Omental fat pad (tissue), 4 donors: Measurements from ENCODE around the gene AKAP13. TPM values are rescaled to one million over a fixed set of nuclear protein-coding genes. Genes with fewer than 3 reads are reported as not detected.

ENCODE experiments used
- ATAC-seq: fragments of 150-250 bp; one replicate; pipeline ENCODE4 v1.9.1; 2016; ENCODE audit warnings: mild to moderate bottlenecking, moderate library complexity; ENCODE audit not compliant: low FRiP score
- DNase-seq: peaks from one replicate; pipeline ENCODE4 v3.0.0-alpha.2; 2019; ENCODE audit warnings: low spot score
- total RNA-seq, 4 donors: library from RNA; depleted of rRNA; stranded (reverse); fragments of >200 nt; gene quantifications; one replicate each; pipeline ENCODE4 v1.1.0, GENCODE V29; 2016
- TF ChIP-seq, protein P1 (sequence below), 3 donors: fragments of 450-650 bp; IDR thresholded peaks; one replicate each; pipeline ENCODE4 v1.5.1; 2016 to 2017; ENCODE audit warnings: antibody characterized with exemption in 3 of 3, mild to moderate bottlenecking in 3 of 3, moderate library complexity in 2 of 3

The AKAP13 gene
- total RNA-seq, 4 donors from 2014 or later: 162 to 301 (median 216) TPM

DNA sequence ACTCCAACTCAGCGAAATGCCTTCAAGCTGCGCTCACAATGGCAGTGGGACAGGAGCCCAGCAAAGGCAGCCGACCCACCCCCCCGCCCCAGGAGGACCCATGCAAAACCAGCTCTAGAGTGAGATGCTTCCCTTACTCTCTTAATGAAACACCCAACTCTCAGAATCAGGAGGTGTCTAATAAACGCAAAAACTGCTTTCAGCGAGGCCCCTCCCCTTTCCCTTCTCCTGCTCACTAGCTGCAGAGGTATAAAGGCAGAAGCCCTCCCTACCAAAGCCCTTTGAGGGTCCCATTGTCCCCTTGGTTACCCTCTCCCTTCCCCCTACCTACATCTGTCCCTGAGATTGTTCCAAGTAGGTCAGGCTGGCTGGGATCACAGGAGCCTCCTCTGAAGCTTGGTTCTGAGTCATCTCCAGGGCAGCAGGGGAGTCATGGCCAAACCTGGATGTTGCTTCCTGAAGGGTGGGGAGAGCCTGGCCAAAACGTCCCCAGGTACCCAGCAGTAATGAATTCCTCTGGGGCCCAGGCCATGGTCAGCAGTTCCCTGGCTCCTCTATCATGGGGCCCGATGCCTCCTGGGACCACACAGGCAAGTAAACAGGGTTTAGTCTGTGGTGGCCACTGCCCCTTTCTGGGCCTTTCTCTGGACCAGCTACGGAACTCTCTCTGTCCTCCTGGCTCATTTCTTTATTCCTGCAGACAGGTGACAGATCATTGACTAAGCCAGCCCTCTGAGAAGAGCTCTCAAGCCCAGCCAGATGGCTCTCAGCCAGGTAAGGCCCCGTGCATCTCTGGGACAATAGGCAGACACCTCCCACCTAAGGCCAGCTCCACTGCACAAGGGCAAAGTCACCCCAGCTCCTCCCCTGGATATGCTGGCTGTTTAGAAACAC lies 405.7 kb downstream of the AKAP13 start:
- ATAC-seq (peak; percentile 77), DNase-seq (no peak)
- TF ChIP-seq, protein P1, sequence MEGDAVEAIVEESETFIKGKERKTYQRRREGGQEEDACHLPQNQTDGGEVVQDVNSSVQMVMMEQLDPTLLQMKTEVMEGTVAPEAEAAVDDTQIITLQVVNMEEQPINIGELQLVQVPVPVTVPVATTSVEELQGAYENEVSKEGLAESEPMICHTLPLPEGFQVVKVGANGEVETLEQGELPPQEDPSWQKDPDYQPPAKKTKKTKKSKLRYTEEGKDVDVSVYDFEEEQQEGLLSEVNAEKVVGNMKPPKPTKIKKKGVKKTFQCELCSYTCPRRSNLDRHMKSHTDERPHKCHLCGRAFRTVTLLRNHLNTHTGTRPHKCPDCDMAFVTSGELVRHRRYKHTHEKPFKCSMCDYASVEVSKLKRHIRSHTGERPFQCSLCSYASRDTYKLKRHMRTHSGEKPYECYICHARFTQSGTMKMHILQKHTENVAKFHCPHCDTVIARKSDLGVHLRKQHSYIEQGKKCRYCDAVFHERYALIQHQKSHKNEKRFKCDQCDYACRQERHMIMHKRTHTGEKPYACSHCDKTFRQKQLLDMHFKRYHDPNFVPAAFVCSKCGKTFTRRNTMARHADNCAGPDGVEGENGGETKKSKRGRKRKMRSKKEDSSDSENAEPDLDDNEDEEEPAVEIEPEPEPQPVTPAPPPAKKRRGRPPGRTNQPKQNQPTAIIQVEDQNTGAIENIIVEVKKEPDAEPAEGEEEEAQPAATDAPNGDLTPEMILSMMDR (IDR thresholded peaks at IDR 0.05): no peak

DNA sequence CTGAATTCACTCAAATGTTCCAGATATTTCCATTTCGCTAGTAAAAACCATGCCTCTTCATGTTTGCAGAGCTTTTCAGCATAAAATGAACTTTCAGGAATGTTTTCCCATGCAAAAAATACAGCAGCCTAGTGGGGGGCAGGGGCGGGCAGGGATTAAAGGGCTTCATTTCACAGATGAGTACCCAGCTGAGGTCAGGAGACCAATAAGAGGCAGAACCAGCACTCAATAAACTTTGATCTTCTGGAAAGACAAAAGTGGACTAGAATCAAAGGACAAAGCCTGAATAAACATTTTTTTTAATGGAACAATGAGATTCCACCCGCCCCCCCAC lies 406.3 kb downstream of the AKAP13 start:
- TF ChIP-seq, protein P1 (IDR thresholded peaks at IDR 0.05): no peak

DNA sequence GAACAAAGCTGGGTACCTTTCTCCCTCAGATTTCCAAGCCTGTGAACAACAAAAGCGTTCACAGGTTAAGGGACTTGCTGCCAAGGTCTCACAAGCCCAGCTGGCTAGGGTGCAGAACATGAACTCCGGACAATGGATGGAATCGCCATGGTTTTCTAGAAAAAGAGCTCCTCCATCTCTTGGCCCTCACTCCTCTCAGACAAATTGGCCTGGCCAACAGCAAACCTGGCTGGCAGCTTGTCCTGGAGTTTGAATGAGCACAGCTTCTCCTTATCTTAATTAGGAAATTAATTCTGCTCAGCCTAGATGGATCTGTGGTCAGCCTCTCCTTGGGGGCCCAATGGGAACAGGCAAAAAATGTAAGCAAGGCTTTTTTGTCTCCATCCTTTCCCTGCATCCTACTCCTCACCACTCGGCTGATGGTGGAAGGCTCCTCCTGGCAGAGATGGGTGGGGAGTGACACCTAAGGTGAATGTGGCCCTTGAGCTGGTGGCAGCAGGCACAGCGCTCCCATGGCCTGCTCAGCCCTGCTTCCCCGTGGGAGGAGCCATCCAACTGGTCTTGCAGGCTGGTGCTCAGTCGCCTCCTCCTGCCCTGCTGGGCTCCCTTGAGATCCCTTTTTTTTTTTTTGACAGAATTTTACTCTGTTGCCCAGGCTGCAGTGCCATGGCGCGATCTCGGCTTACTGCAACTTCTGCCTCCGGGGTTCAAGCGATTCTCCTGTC lies 408.5 kb downstream of the AKAP13 start:
- TF ChIP-seq, protein P1 (IDR thresholded peaks at IDR 0.05): no peak
- ATAC-seq (no peak), DNase-seq (no peak)

More for the DNA sequence above, 406.3 kb downstream of the AKAP13 start:
- DNase-seq (no peak), ATAC-seq (no peak)

DNA sequence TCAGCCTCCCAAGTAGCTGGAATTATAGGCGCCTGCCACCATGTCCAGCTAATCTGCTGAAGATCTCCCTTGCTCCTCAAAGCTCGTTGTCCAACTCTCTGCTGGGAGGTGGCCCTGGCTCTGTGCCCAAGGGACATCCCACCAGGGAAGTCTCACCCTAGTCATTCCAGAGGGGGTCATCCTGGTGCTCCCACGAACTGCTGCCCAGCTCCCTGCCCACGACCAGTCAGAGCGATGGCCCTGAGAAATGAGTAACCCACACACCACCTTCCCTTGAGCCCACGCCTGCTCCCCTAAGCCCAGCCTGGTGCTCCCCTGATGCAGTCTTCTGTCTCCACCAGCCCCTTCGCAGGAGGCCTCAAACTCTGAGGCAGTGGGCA lies 409.1 kb downstream of the AKAP13 start:
- DNase-seq: no peak
- no peak for ATAC-seq
- TF ChIP-seq, protein P1 (IDR thresholded peaks at IDR 0.05): no peak

DNA sequence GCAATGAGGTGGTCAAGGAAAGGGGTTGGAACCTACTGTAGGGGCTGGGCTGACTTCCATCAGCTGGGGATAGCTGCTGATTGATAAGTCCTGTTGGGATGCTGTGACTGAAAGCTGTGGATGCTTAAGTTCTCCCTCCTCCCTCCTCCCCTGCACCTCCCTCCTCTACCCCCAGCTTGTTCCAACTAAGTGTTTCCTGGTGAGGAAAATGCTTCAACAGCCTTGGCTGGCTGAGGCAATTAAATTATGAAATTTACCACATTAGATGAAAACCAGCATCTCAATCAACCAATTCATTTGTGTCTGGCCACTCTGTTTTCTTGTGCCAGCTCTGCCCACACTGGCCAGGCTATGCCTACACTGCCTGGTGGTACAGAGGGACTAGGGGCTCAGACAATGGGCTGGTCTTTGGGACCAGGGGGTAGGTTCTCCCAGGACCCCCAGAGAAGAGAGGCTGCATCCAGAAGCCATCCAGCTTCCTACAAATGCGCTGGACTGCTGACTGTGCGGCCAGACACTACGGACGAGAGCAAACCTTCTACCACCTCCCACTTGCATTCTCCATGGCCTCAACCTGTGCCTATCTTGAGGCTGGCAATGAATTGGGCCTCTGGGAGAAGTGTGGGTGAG lies 411.8 kb downstream of the AKAP13 start:
- TF ChIP-seq, protein P1 (IDR thresholded peaks at IDR 0.05): no peak
- ATAC-seq (no peak), DNase-seq (no peak)

DNA sequence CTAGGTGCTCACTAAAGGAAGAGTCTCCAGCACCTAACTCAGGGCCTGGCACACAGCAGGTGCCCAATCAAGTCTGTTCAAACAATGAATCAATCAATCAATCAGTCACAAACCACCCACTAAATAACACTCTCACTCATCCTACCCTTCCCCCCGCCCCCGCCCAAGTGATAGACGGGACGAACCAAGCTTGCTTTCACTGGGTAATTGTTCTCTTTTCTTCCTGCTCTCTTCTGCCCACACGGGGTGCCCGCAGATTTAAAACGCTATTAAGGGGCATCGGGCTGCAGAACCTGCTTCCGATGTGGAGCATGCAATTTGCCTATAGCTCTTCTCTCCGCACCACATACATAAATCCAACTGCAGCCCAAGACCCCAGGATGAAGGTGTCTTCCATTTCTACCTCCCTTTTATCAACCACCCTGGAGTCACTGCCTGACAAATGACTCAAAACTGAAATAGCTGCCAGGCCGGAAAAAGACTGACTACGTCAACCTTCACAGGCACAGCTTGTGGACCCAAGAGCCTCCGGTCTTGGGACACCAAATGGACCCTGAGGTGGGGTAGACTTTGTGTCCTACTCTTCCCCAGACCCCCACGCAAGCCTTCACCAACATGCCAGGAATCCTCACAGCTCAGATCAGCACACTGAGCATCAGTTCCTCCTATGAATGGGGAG lies 412.6 kb downstream of the AKAP13 start:
- DNase-seq (no peak), ATAC-seq (no peak)
- TF ChIP-seq, protein P1 (IDR thresholded peaks at IDR 0.05): no peak
